ENCODE data around the gene NFKB2.

The NFKB2 gene

DNA sequence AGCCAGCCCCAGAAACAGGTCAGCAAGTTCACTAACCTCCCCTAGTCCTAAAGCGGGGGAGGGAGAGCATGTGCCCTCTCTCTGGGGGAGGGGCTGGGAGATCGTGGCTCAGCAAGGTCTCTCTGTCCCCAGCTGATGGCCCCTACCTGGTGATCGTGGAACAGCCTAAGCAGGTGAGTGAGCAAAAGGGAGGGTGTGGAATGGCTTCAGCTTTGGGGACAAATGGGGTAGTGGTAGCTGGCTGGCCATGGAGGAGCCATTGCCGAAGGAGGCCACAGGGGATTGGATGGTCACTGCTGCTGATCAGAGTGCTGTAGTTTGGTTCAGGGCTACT lies 779 bp downstream of the NFKB2 start:
- DNase-seq, result peak; percentile 65

DNA sequence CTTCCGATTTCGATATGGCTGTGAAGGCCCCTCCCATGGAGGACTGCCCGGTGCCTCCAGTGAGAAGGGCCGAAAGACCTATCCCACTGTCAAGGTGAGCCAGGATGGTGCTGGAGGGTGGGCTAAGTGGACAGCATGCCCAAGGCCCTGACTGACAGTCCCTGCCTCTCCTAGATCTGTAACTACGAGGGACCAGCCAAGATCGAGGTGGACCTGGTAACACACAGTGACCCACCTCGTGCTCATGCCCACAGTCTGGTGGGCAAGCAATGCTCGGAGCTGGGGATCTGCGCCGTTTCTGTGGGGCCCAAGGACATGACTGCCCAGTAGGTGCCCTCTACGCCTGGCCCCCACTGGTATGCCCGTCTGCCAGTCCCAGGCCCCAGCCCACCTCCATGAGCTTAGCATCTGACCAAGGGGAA lies 1.2 kb downstream of the NFKB2 start:
- no peak for DNase-seq

DNA sequence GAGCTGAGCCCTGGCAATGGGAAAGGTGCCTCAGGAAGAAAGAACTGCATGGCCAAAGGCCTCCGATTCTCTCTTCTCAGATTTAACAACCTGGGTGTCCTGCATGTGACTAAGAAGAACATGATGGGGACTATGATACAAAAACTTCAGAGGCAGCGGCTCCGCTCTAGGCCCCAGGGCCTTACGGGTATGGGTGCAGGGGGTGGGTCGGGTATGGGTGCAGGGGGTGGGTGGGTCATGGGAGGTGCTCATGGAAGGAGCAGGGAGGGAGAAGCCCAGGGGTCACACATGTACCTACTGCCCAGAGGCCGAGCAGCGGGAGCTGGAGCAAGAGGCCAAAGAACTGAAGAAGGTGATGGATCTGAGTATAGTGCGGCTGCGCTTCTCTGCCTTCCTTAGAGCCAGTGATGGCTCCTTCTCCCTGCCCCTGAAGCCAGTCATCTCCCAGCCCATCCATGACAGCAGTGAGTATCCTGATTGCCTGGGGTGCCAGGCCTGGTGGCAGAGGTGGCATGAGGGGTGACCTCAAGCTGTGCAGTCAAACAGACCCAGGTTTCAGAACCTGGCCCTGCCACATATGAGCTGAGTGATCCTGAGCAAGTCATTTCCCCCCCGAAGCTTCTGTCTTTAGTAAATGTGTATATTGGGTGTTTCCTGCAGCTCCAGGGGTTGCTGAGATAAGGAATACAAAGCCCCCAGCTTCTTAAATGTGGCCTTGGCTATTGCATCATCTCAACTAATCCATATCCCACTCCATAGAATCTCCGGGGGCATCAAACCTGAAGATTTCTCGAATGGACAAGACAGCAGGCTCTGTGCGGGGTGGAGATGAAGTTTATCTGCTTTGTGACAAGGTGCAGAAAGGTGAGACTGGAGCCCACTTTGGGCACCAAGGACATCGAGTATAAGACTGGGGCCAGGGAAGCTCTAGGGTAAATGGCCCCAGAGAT lies 2.0 kb downstream of the NFKB2 start:
- DNase-seq, result no peak

DNA sequence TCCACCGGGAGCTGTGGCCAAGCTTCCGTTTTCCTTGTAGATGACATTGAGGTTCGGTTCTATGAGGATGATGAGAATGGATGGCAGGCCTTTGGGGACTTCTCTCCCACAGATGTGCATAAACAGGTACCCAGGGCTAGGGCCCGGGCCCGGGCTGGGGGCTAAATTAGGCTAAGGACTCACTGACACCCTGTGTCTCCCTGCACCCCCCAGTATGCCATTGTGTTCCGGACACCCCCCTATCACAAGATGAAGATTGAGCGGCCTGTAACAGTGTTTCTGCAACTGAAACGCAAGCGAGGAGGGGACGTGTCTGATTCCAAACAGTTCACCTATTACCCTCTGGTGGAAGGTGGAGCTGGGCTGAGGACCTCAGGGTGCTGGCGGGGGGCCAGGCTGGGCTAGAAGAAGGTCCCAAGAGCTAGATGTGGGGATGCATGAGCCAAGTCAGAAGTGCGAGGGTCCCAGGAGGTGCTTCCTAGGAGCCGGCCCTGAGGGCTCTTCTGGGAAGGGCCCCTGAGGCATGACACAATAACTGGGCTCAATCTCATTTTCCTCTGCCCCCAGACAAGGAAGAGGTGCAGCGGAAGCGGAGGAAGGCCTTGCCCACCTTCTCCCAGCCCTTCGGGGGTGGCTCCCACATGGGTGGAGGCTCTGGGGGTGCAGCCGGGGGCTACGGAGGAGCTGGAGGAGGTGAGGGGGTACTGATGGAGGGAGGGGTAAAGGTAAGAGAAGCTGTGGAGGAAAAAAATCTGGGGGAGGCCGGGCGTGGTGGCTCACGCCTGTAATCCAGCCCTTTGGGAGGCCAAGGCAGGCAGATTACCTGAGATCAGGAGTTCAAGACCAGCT lies 2.9 kb downstream of the NFKB2 start:
- no peak for DNase-seq

DNA sequence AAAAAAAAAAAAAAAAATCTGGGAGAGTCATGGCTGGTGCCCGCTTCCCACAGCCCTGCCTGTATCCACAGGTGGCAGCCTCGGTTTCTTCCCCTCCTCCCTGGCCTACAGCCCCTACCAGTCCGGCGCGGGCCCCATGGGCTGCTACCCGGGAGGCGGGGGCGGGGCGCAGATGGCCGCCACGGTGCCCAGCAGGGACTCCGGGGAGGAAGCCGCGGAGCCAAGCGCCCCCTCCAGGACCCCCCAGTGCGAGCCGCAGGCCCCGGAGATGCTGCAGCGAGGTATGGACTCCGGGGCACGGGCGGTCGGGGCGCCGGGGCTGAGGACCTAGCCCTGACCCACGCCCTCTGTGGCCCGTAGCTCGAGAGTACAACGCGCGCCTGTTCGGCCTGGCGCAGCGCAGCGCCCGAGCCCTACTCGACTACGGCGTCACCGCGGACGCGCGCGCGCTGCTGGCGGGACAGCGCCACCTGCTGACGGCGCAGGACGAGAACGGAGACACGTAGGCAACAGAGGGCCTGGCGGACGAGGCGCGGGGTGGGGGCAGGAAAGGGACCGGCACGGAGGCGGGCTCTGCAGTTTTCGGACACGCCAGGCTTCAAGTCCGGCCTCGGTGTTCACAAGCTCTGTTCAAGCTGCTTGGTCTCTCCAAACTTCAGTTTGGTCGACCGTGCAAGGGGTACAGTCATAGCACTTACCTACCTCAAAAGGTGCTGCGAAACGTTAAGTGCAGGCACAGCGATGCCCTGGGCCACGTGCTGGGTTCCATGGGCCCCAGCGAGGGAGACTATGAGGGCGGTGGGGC lies 3.9 kb downstream of the NFKB2 start:
- peak; percentile 93 for DNase-seq

DNA sequence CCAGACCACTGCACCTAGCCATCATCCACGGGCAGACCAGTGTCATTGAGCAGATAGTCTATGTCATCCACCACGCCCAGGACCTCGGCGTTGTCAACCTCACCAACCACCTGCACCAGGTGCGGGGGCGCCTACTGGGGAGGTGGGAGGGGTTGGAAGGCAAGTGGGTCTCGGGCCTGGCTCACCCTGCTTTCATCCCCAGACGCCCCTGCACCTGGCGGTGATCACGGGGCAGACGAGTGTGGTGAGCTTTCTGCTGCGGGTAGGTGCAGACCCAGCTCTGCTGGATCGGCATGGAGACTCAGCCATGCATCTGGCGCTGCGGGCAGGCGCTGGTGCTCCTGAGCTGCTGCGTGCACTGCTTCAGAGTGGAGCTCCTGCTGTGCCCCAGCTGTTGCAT lies 4.6 kb downstream of the NFKB2 start:
- no peak for DNase-seq

DNA sequence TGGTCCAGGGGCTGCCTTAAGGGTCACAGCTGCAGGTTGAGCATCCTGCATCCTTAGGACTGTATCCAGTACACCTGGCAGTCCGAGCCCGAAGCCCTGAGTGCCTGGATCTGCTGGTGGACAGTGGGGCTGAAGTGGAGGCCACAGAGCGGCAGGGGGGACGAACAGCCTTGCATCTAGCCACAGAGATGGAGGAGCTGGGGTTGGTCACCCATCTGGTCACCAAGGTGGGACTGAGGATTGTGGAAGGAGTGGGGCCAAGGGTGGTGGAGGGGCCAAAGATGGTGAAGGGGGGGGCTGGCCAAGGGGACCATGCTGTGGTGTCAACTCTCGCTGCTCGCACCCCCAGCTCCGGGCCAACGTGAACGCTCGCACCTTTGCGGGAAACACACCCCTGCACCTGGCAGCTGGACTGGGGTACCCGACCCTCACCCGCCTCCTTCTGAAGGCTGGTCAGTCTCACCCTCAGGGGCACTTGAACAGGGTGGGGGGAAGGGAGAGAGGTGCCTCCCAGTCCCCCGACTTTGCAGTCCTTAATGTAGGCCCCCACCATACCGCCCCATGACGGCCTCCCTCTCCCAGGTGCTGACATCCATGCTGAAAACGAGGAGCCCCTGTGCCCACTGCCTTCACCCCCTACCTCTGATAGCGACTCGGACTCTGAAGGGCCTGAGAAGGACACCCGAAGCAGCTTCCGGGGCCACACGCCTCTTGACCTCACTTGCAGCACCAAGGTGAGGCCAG lies 5.3 kb downstream of the NFKB2 start:
- DNase-seq, result no peak

DNA sequence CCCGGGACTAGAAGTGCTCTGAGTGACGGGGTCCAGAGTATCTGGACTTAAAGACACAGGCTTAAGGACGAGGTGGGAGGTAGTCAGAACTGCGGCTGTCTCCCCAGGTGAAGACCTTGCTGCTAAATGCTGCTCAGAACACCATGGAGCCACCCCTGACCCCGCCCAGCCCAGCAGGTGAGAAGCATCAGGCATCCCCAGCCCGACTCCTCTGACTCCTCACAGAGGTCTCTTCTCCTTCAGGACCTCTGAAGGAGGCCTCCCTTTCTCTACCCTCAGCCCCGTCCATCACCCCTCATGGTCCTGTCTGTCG lies 5.8 kb downstream of the NFKB2 start:
- DNase-seq, result no peak

DNA sequence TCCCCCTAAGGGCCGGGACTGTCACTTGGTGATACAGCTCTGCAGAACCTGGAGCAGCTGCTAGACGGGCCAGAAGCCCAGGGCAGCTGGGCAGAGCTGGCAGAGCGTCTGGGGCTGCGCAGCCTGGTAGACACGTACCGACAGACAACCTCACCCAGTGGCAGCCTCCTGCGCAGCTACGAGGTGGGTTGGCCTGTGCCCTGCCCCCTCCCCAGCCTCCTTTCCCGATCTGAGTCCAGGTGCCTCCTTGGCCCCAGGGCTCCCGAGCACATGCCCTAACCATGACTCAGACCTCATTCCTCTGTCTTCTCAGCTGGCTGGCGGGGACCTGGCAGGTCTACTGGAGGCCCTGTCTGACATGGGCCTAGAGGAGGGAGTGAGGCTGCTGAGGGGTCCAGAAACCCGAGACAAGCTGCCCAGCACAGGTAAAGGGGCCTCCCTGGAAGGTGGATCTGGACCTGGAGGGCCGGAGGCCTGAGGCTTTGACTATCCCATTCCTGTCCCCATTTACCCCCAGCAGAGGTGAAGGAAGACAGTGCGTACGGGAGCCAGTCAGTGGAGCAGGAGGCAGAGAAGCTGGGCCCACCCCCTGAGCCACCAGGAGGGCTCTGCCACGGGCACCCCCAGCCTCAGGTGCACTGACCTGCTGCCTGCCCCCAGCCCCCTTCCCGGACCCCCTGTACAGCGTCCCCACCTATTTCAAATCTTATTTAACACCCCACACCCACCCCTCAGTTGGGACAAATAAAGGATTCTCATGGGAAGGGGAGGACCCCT lies 6.4 kb downstream of the NFKB2 start:
- no peak for DNase-seq

DNA sequence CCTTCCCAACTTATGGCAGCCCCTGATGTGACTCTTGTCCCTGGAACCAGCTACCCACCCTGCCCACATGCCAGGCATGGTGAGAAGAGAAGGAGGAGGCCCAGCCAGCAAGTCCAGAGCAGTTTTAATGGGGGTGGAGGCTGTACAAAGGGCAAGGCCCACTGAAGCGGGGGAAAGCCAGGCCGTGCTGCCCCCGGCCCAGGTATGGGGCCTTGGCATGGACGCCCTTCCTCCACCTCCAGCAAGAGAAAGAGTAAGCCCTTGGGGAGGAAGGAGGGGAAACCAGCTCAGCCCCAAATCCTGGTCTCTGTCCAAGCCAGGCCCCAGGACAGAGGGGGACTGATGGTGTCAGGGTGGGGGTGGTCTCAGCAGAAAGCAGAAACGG lies 7.0 kb downstream of the NFKB2 start:
- peak; percentile 58 for DNase-seq

DNA sequence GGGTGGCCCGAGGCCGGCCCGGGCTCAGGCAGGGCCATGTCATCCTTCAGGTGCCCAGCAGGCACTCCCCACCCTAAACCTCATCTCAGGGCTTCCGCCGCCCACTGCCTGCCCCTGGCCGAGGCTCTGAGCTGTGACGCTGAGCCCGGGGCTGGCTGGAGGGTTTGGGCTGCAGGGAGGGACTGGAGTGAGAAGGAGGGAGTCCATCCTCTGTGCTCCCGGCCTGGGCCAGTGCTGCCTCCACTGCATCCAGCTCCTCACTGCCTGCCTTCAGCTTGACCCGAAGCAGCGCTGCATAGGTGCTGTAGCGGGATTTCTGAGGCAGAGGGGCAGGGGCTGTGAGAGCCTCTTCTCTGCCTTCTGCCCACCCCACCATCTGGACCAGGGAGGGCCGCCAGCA lies 7.6 kb downstream of the NFKB2 start:
- peak; percentile 59 for DNase-seq

DNA sequence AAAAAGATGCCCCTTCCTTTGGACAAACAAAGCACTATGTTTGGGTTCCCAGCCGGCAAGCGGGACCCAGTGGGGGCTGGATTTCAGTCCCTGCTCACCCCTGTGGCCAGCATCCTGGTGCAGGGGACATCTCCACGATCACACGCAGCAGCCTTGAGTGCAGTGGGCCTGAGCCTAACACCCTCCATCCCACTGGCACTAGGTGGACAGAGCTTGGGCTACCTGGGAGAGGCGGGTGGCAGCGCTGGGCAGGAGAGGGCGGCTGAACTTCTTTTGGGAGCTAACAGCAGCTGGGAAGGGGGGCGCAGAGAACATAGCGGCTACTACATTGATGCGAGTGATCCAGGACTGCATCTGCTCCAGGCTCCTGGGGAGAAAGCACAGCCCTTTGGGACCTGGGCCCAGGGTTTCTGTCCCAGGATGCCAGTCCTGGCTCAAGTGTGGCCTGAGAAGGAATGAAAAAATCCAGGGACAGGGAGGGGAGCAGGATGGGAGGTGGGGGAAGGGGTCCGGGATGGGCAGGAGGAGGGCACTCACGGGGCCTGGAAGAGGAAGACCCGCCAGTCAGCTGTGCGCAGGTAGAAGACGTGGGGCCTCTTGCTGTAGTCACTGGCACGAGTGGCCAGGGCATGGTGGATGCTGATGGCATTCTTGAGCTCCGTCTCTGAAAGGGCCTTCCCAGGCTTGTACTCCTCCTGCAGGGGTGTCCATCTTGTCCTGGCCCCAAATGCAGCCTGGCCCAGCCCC lies 9.0 kb downstream of the NFKB2 start:
- DNase-seq, result peak; percentile 60

DNA sequence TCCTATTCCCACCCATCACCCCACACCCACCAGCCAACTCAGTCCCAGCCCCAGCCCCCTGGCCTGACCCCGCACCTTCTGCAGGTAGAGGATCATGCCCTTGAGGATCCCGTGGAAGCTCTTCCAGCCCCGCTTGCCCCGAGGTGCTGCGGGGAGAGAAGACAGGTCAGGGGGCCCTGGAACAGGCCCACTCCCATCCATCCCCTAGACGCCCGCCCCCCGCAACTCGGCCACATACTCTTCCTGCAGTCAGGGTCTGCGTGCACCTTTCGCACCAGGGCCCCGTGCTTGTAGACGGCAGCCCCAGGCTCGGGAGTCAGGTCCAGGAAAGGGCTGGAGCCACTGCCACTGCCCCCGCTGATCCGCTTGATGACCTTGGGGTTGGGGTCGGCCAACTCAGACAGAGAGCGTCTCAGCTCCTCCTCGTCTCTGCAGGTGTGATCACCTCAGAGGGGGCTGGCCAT lies 9.6 kb downstream of the NFKB2 start:
- DNase-seq, result no peak

DNA sequence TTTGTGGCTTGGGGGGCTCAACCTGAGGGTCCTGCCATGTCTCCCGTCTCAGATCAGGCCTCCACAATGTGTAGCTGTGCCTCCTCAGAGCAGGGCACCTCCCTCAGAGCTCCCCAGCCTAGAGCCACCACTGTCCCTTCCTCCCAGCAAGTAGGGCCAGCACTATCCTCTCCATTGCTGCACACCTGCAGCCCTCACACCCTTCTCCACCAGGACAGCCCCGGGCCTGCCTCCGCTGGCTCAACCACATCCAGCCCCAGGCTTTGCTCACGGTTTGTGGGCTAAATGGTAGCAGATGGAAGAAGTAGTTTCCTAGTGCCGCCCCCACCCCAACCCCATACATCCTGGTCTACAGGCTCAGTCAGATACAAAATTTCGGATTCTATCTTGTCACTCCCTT lies 10.1 kb downstream of the NFKB2 start:
- DNase-seq, result peak; percentile 58

DNA sequence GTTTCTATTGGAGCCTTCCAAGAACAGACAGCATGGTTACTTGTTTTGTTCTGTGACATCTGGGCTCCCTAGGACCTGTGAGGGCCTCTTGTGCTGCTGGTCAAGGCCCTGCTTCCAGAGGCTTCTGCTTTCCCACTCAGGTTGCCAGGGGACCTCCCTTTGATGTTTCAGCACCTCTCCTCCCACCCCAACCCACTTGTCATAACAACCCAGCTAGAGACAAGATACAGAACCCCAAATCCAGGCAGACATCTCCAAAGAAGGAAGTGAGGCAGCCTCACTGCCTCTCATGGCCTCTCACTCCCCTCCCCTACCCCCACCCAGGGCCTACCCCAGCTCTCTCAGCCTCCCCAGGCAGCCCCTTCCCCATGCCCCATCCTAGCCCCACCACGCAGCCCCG lies 11.3 kb downstream of the NFKB2 start:
- DNase-seq, result no peak

DNA sequence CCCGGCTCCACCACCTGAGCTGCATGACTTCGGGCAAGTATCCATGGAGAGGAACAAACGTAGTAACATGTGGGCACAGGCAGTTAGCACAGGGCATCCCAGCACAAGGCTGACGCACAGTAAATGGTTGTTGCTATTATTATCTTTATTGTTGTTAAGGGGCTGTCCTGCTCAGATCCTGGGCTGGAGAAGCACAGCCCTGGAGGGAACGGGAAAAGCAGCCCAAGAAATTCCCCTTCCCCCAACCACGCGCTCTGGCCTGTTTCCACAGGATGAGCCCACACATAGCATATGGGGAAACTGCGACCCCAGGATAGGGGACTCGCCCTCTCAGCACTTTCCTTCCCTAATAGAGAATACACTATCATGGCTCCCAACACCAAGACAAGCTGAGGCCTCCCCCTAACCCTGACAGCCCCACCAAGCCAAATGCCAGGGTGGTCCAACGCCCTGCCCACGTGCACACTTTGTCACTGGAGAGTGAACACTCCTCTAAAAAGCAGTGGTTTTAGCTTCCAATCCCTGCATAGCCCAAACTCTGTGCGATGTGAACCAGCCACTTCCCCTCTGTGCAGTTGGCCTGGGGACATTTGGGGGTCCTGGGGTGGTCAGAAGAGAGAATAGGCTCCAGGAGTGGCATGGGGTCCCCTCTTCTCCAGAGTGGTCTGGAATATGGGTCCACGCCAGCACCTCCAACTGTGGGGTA lies 12.1 kb downstream of the NFKB2 start:
- DNase-seq, result peak; percentile 58

DNA sequence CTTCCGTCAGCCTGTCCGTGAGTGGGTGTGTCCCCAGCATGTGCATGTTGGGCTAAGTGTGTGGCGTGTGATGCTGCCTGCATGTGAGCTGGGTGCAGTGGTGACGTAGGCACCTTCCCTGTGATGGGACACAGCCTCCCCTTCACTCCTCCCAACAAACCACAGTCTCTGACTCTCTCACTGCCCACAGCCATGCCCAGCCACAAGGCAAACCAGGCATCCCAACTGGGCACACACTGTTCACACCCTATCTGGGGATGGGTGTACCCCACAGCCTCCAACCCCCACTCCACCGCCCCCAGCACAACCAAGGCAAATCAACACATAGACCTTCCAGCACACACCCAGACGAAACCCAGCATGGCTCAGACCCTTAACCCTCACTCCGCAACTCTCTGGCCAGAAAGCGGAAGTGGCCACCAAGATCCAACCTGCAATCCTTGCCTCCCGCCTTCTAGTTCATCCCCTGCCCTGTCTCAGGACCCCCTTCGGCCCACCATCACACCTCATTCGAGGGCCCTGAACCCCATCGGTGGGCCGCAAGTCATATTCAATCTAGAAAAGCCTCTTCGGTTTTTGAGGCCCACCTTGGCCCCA lies 12.7 kb downstream of the NFKB2 start:
- peak; percentile 61 for DNase-seq

DNA sequence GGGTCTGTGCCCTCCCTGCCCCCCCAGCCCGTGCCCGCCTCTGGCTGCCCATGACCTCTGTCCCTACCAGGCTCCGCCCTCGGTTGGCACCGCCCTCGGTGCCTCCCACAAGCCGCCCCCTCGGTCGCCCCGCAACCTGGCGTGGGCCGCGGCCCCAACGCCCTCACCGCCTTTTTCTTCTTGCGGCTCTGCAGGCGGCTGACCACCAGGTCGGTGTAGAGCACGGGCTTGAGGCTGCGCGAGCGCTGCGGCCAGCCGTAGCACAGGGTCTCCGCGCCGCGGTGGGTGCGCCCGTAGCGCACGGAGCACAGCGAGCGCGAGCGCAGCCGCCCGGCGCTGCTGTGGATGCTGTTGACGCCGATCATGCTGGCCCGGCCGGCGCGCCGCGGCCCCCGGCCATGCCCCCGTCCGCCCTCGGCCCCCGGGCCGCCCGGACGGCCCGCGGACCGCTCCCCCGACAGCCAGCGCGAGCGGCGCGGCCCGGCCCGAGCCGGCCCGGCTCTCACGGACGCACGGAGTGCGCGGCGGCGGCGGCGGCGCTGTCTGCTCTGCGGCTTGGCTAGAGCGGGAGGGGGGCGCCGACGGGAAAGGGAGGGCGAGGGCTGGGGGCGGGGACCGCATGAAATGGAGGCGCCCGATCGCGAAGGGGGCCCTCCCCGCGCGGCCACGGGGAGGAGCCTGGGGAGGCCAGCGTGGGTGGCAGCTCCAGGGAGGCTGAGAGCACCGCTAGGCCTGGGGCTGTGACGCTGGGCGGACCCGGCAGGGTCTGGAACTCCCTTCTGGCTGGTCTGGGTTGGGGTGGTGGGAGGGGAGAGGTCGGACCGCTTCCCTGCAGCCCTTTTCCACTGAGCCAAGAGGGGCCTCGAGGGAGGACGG lies 13.5 kb downstream of the NFKB2 start:
- DNase-seq, result peak; percentile 88

Data from activated CD8-positive, alpha-beta memory T cell treated with anti-CD3 and anti-CD28 coated beads for 24 hours (primary cell).